H7 (cell line): ENCODE data around the gene ATP7B. TPM values are rescaled to one million over a fixed set of nuclear protein-coding genes. Genes with fewer than 3 reads are reported as not detected.

Experiments used
- DNase-seq: peaks from one replicate; pipeline ENCODE4 v3.0.0; 2012
- H3K27me3 ChIP-seq: 2 replicates; pipeline ENCODE4 v1.6.0; 2011; ENCODE audit warnings: mild to moderate bottlenecking, low read length; ENCODE audit not compliant: control insufficient read depth, insufficient read depth
- H3K36me3 ChIP-seq: replicated peaks from 2 replicates; pipeline ENCODE4 v1.5.1; 2011; ENCODE audit warnings: low read length; ENCODE audit not compliant: control insufficient read depth, insufficient read depth
- H3K4me3 ChIP-seq: 2 replicates; pipeline ENCODE4 v1.5.1; 2011; ENCODE audit warnings: low read depth, mild to moderate bottlenecking, control low read depth, low read length, moderate library complexity; ENCODE audit not compliant: insufficient read depth
- total RNA-seq: library from RNA; depleted of rRNA; stranded (reverse); fragments of >200 nt; shearing (Covaris generic); gene quantifications from 2 replicates; pipeline ENCODE4 v1.2.3, GENCODE V29; 2014

Gene ATP7B
- total RNA-seq, 1 experiment from 2014 or later: 2.4 TPM

GRCh38 chr13:51932231-51932630, 79.0 kb downstream of the ATP7B start:
- Histone ChIP-seq H3K36me3 (no peaks in the 10 kb centered on the region), H3K27me3 (no peaks in the 10 kb centered on the region), H3K4me3 (no peak overlapping the region)
- DNase-seq: no peak

DNA sequence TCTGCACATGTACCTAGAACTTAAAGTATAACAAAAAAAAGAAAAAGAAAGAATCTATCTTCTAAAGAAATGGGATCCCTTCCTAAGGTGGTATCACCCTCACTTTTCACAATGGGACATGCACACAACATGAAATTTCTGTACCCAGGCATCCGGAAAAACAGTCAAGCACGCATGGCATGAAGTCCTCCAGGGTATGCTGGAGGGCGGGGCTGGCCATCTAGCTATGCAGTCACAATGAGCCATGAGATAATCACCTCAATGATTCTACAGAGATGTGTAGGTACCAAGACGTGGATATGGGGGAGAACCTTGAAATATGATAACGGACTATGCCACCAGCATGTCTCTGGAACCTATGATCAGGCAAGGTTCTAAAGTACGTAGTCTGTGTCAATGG, 79.6 kb downstream of the ATP7B start:
- Histone ChIP-seq H3K27me3 (no peaks in the 10 kb centered on the region), H3K36me3 (no peaks in the 10 kb centered on the region), H3K4me3 (no peak overlapping the region)
- no peak for DNase-seq

DNA sequence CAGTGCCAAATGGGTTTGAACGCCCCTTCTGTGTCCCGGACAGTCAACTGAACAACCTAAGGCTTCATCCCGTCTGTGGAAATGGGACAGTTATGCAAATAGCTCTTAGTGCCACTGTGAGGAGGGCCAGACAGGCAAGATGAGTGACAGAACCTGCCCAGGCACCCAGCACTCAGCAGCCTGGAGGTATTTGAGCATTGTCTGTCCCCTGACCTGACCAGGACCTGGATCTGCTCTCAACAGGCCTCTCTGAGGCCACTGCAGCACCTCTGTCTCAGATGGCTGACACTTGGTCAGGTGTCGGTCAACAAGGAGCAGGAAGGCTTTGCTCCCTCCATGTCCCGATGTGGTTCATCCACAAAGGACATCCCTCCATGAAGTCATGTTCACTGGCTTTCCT, 81.6 kb downstream of the ATP7B start:
- Histone ChIP-seq H3K36me3 (no peaks in the 10 kb centered on the region), H3K27me3 (no peaks in the 10 kb centered on the region), H3K4me3 (no peak overlapping the region)
- DNase-seq: no peak

DNA sequence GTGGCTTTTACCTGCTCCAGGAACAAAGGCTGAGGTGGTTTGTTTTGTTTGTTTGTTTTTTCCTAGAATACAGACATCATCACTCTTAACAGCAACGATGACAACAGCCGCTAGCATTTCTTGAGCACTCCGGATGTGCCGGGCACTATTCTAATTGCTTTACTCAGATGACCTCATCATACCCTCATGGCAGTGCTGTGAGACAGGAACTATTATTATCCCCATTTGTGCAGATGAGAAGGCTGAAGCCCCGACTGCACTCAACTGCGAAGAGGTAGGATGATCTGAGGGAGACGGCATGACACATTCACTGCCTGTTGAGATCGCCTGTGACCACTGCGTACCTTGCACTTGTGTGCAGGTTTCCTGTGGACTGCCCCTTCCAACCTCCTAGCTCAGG, 83.0 kb downstream of the ATP7B start:
- H3K27me3 ChIP-seq: no peaks in the 10 kb centered on the region
- H3K4me3 ChIP-seq: no peak overlapping the region
- no peaks in the 10 kb centered on the region for H3K36me3 ChIP-seq
- no peak for DNase-seq

DNA sequence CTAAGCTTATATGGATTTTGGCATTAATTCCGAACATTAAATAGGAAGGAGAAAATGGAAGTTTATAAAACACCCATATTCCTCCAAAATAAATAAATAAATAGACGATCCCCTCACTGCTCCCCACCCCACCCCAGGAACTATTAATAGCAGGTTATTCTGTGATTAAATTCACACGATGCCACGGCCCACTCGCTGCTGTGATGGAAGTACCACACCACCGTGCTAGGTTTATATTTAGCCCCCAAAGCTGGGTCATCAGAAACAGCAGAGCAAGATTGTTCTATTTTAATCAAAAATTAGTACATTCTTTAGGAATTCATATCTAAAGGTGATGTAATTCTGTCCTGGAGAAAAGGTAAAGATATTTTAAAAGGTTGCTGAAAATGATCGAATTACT, 84.1 kb downstream of the ATP7B start:
- H3K27me3 ChIP-seq: no peaks in the 10 kb centered on the region
- no peaks in the 10 kb centered on the region for H3K36me3 ChIP-seq
- DNase-seq: no peak
- H3K4me3 ChIP-seq: no peak overlapping the region

DNA sequence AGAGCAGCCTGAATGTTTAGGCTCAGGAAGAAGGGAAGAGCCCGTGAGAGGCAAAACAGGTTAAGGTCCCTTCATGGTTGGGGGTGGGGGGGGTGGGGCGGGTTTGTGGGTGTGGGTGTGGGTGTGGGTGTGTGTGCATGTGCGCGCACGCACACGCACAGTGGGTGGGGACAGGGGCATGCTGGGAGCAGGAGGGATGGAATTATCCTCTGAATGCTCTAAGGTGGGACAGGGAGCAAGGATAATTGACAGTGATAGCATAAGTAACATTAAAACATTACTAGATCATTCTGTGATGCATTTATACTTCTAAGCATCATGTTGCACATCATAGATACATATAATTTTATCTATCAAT, 84.7 kb downstream of the ATP7B start:
- DNase-seq: no peak
- no peak overlapping the region for H3K4me3 ChIP-seq
- H3K36me3 ChIP-seq: no peaks in the 10 kb centered on the region
- no peaks in the 10 kb centered on the region for H3K27me3 ChIP-seq

GRCh38 chr13:51925865-51926527, 85.3 kb downstream of the ATP7B start:
- no peak overlapping the region for H3K4me3 ChIP-seq
- H3K36me3 ChIP-seq: no peaks in the 10 kb centered on the region
- DNase-seq: no peak
- H3K27me3 ChIP-seq: no peaks in the 10 kb centered on the region

GRCh38 chr13:51924756-51925544, 86.3 kb downstream of the ATP7B start:
- DNase-seq: no peak
- no peaks in the 10 kb centered on the region for H3K27me3 ChIP-seq
- H3K4me3 ChIP-seq: no peak overlapping the region
- H3K36me3 ChIP-seq: no peaks in the 10 kb centered on the region

DNA sequence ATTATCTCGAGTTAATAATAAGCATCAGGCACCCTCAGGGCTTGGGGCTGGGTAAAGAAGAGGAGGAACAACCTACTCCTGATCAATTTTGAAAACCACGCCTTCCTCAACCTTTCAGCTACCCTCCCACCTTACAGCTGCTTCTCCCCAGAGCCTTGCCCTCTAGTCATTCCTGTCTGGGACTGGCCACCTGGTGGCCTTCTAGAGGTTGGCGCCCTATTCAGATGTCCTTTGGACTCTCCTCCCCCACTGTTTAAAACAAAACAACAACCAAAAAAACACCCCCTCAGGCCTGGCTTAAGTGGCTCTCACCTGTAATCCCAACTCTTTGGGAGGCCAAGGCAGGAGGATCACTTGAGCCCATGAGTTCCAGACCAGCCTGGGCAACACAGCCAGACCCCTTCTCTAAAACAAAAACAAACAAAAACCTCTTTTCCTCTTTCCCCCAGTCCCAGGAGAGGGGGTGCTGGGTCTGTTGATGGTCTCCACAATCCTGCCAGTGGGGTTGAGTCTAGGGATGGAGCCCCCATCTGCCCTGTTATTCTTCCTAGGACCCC, 87.2 kb downstream of the ATP7B start:
- no peaks in the 10 kb centered on the region for H3K36me3 ChIP-seq
- peak; percentile 70 for DNase-seq
- H3K4me3 ChIP-seq: no peak overlapping the region
- no peaks in the 10 kb centered on the region for H3K27me3 ChIP-seq

- H3K27me3 ChIP-seq: no peaks in the 10 kb centered on the region
- DNase-seq: no peak
- H3K36me3 ChIP-seq: no peaks in the 10 kb centered on the region
- no peak overlapping the region for H3K4me3 ChIP-seq
Observed at GRCh38 chr13:51922771-51923480, 88.3 kb downstream of the ATP7B start.

- Histone ChIP-seq H3K4me3 (no peak overlapping the region), H3K36me3 (no peaks in the 10 kb centered on the region), H3K27me3 (no peaks in the 10 kb centered on the region)
- no peak for DNase-seq
Observed at GRCh38 chr13:51921790-51922740, 89.2 kb downstream of the ATP7B start.

DNA sequence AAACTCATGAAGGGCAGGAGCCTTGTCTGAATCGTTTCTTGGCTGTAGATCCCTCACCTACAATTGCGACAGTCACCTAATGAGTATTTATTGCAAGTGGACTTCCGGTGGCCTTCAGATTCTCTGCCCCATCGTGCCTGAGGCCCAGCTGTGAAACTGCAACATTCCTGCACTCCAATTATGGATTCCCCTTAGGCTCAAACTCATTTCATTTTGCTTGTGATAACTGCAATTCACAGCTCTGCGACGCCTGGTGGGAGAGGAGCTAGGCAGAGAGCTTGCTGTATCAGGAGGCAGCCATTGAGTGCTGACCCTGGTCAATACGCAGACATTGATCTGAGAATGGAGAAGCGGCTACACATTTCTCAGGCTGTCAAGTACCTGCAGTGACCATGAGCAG, 90.5 kb downstream of the ATP7B start:
- H3K27me3 ChIP-seq: no peaks in the 10 kb centered on the region
- H3K36me3 ChIP-seq: no peaks in the 10 kb centered on the region
- H3K4me3 ChIP-seq: no peak overlapping the region
- DNase-seq: no peak

DNA sequence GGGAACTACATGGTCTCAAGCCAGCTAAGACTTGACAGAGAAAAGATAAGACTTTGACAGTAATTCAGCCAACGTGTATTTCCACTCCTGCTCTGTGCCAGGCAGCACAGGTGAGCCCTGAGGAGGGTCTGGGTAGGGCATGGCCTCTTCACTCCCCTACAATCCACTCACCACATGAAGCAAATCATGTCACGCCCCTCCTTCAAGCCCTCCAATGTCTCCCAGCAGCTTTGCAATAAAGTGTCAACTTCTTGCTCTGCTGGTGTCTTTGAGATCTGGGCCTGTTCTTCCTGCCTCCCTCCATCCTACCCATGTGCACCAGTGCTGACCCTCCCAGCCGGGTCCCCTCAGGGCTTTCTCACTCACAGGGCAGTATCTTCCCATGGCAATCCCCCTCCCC, 91.0 kb downstream of the ATP7B start:
- H3K27me3 ChIP-seq: no peaks in the 10 kb centered on the region
- no peak overlapping the region for H3K4me3 ChIP-seq
- no peaks in the 10 kb centered on the region for H3K36me3 ChIP-seq
- no peak for DNase-seq

GRCh38 chr13:51919531-51919930, 91.7 kb downstream of the ATP7B start:
- H3K4me3 ChIP-seq: no peak overlapping the region
- no peak for DNase-seq
- no peaks in the 10 kb centered on the region for H3K36me3 ChIP-seq
- no peaks in the 10 kb centered on the region for H3K27me3 ChIP-seq
